GM21447 (cell line): ENCODE results near the gene SELENOS.
A peak's percentile ranks its signal among the peaks of the same experiment; 100 is the strongest.

ENCODE experiments used
- ATAC-seq: cut with Tn5 transposase; IDR thresholded peaks from one replicate; pipeline ENCODE4 v1.9.1; 2021; ENCODE audit not compliant: unreplicated experiment

Gene SELENOS

GRCh38 chr15:101277943-101278564 is 769 bp upstream of the SELENOS start:
- no peak for ATAC-seq

GRCh38 chr15:101276501-101277037 is 716 bp downstream of the SELENOS start:
- ATAC-seq, result peak; percentile 28

GRCh38 chr15:101275018-101275417 is 2.3 kb downstream of the SELENOS start:
- ATAC-seq, result peak; percentile 36

- ATAC-seq, result no peak
Observed at GRCh38 chr15:101273534-101273933, 3.8 kb downstream of the SELENOS start.

- ATAC-seq, result no peak
Observed at GRCh38 chr15:101272584-101272983, 4.7 kb downstream of the SELENOS start.

GRCh38 chr15:101269479-101270223 is 7.6 kb downstream of the SELENOS start:
- ATAC-seq, result no peak

GRCh38 chr15:101267320-101268104 is 9.8 kb downstream of the SELENOS start:
- ATAC-seq, result no peak

- no peak for ATAC-seq
Observed at GRCh38 chr15:101266787-101267186, 10.5 kb downstream of the SELENOS start.

- ATAC-seq, result no peak
Observed at GRCh38 chr15:101266034-101266433, 11.3 kb downstream of the SELENOS start.

- ATAC-seq, result peak; percentile 35
Observed at GRCh38 chr15:101264911-101265641, 12.2 kb downstream of the SELENOS start.

GRCh38 chr15:101264011-101264410 is 13.3 kb downstream of the SELENOS start:
- no peak for ATAC-seq

GRCh38 chr15:101262551-101262950 is 14.7 kb downstream of the SELENOS start:
- ATAC-seq, result no peak

- no peak for ATAC-seq
Observed at GRCh38 chr15:101258238-101259144, 18.8 kb downstream of the SELENOS start.

- no peak for ATAC-seq
Observed at GRCh38 chr15:101256757-101257156, 20.5 kb downstream of the SELENOS start.

GRCh38 chr15:101255615-101256241 is 21.6 kb downstream of the SELENOS start:
- no peak for ATAC-seq

GRCh38 chr15:101255051-101255395 is 22.3 kb downstream of the SELENOS start:
- ATAC-seq, result no peak

- no peak for ATAC-seq
Observed at GRCh38 chr15:101254157-101255050, 22.9 kb downstream of the SELENOS start.

GRCh38 chr15:101252836-101253235 is 24.4 kb downstream of the SELENOS start:
- peak; percentile 4 for ATAC-seq
